Neural progenitor cell (in vitro differentiated cells): ENCODE data around the gene PI16. TPM values are rescaled to one million over a fixed set of nuclear protein-coding genes. Genes with fewer than 3 reads are reported as not detected.

Experiments used
- DNase-seq: peaks from one replicate; pipeline ENCODE4 v3.0.0-alpha.2; 2016; ENCODE audit warnings: low spot score
- H2AFZ ChIP-seq: fragments of 200-600 bp; sonication (generic); replicated peaks from 2 replicates; pipeline ENCODE4 v1.6.1; 2016; ENCODE audit warnings: antibody characterized with exemption
- H3F3A ChIP-seq: fragments of 200-600 bp; sonication (generic); 2 replicates; pipeline ENCODE4 v1.6.1; 2016; ENCODE audit warnings: antibody characterized with exemption, low read depth
- H3K27ac ChIP-seq: fragments of 200-600 bp; sonication (generic); 2 replicates; pipeline ENCODE4 v1.5.1; 2016; ENCODE audit warnings: mild to moderate bottlenecking
- H3K27me3 ChIP-seq: fragments of 200-600 bp; sonication (generic); 2 replicates; pipeline ENCODE4 v1.6.1; 2016; ENCODE audit warnings: mild to moderate bottlenecking, moderate library complexity
- H3K36me3 ChIP-seq: fragments of 200-600 bp; sonication (generic); 2 replicates; pipeline ENCODE4 v1.5.1; 2016
- H3K4me1 ChIP-seq: fragments of 200-600 bp; sonication (generic); 2 replicates; pipeline ENCODE4 v1.6.1; 2016; ENCODE audit warnings: mixed run types
- H3K4me2 ChIP-seq: fragments of 200-600 bp; sonication (generic); 2 replicates; pipeline ENCODE4 v1.6.1; 2016
- H3K4me3 ChIP-seq: fragments of 200-600 bp; sonication (generic); 2 replicates; pipeline ENCODE4 v1.5.1; 2016
- H3K79me2 ChIP-seq: fragments of 200-600 bp; sonication (generic); 2 replicates; pipeline ENCODE4 v1.6.1; 2016; ENCODE audit warnings: low read depth
- H3K9ac ChIP-seq: fragments of 200-600 bp; sonication (generic); 2 replicates; pipeline ENCODE4 v1.6.1; 2016
- H3K9me3 ChIP-seq: fragments of 200-600 bp; sonication (generic); 2 replicates; pipeline ENCODE4 v1.5.1; 2016; ENCODE audit warnings: low read depth
- H4K20me1 ChIP-seq: fragments of 200-600 bp; sonication (generic); 2 replicates; pipeline ENCODE4 v1.6.1; 2016; ENCODE audit warnings: low read depth
- H3K27ac Mint-ChIP-seq: 3 replicates; pipeline ENCODE4 v1.8.0; 2021; ENCODE audit warnings: mixed read lengths
- H3K27me3 Mint-ChIP-seq: 2 replicates; pipeline ENCODE4 v1.8.0; 2022; ENCODE audit warnings: low read depth, mild to moderate bottlenecking, inconsistent platforms, moderate library complexity, mixed read lengths; ENCODE audit not compliant: insufficient read depth
- H3K36me3 Mint-ChIP-seq: 3 replicates; pipeline ENCODE4 v1.8.0; 2021; ENCODE audit warnings: mixed read lengths
- H3K4me1 Mint-ChIP-seq: 3 replicates; pipeline ENCODE4 v1.8.0; 2021; ENCODE audit warnings: mixed read lengths
- H3K4me3 Mint-ChIP-seq: 3 replicates; pipeline ENCODE4 v1.8.0; 2021; ENCODE audit warnings: mild to moderate bottlenecking, moderate library complexity, mixed read lengths
- H3K9me3 Mint-ChIP-seq: 3 replicates; pipeline ENCODE4 v1.8.0; 2020; ENCODE audit warnings: mixed read lengths
- EZH2 ChIP-seq: fragments of 200-600 bp; sonication (generic); IDR thresholded peaks from 2 replicates; pipeline ENCODE4 v1.6.1; 2017; ENCODE audit warnings: antibody characterized with exemption, mild to moderate bottlenecking, moderate library complexity
- EZH2phosphoT487 ChIP-seq: fragments of 200-600 bp; sonication (generic); IDR thresholded peaks from 2 replicates; pipeline ENCODE4 v1.6.1; 2017; ENCODE audit warnings: antibody characterized with exemption
- total RNA-seq: library from RNA; depleted of rRNA; stranded (reverse); fragments of >200 nt; gene quantifications from 2 replicates; pipeline ENCODE4 v1.2.3, GENCODE V29; 2015; ENCODE audit warnings: low replicate concordance
- TF ChIP-seq, protein P1 (sequence below): fragments of 200-600 bp; sonication (generic); IDR thresholded peaks from 2 replicates; pipeline ENCODE4 v1.5.1; 2017; ENCODE audit warnings: antibody characterized with exemption, mild to moderate bottlenecking

Gene PI16
- total RNA-seq, 1 donor from 2014 or later = not detected

DNA sequence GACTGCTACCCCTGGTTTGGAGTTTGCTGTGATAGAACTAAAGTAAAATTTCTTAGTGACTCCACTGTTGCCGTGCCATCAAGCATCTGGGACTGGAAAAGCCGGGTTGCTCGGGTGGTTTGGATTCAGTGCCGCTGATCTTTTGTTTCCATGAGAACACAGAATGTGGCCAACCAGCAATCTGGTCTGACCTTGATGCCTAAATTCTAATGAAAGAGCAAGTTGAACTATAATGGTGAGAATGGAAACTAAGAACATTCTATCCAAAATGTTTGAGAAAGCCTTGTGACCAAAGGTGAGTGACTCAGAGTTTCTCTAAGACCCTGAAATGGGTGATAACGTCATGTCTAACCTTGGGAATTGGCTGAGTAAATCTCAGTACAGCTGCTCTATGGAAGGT, 9.9 kb upstream of the PI16 start:
- Mint-ChIP-seq H3K27me3 (peaks cover 7% of the 10 kb centered on the region), H3K9me3 (peaks cover 13% of the 10 kb centered on the region), H3K27ac (peak overlapping the region; percentile 37), H3K4me1 (peaks cover 5% of the 10 kb centered on the region), H3K36me3 (peaks cover 2% of the 10 kb centered on the region), H3K4me3 (no peak overlapping the region)
- H3K36me3 ChIP-seq = no peaks in the 10 kb centered on the region
- peak overlapping the region; percentile 17 for H2AFZ ChIP-seq
- H3K4me1 ChIP-seq = peaks cover 7% of the 10 kb centered on the region
- H3K9ac ChIP-seq = no peak overlapping the region
- no peaks in the 10 kb centered on the region for H3K79me2 ChIP-seq
- H3K4me3 ChIP-seq = no peak overlapping the region
- no peaks in the 10 kb centered on the region for H3K27me3 ChIP-seq
- TF ChIP-seq, protein P1, sequence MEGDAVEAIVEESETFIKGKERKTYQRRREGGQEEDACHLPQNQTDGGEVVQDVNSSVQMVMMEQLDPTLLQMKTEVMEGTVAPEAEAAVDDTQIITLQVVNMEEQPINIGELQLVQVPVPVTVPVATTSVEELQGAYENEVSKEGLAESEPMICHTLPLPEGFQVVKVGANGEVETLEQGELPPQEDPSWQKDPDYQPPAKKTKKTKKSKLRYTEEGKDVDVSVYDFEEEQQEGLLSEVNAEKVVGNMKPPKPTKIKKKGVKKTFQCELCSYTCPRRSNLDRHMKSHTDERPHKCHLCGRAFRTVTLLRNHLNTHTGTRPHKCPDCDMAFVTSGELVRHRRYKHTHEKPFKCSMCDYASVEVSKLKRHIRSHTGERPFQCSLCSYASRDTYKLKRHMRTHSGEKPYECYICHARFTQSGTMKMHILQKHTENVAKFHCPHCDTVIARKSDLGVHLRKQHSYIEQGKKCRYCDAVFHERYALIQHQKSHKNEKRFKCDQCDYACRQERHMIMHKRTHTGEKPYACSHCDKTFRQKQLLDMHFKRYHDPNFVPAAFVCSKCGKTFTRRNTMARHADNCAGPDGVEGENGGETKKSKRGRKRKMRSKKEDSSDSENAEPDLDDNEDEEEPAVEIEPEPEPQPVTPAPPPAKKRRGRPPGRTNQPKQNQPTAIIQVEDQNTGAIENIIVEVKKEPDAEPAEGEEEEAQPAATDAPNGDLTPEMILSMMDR = no peak
- no peak for TF ChIP-seq EZH2phosphoT487
- no peak for TF ChIP-seq EZH2
- no peak overlapping the region for H3K4me2 ChIP-seq
- no peaks in the 10 kb centered on the region for H3F3A ChIP-seq
- H3K27ac ChIP-seq = no peak overlapping the region
- DNase-seq = no peak
- no peaks in the 10 kb centered on the region for H3K9me3 ChIP-seq
- H4K20me1 ChIP-seq = no peaks in the 10 kb centered on the region

DNA sequence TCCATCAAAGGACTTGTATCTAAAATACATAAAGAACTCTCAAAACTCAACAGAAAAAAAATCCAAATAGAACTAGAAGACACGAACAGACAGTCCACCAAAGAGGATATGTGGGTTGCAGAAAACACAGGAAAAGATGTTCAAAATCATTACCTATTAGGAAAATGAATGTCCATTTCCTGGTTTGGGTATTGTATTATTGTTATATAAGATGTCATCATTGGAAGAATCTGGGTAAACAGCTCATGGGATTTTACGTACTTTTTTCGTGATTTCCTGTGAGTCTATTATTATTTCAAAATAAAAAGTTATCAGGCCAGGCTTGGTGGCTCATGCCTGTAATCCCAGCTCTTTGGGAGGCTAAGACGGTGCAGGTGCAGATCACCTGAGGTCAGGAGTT, 9.2 kb upstream of the PI16 start:
- TF ChIP-seq EZH2phosphoT487 = no peak
- no peak for TF ChIP-seq EZH2
- TF ChIP-seq, protein P1 = no peak
- Mint-ChIP-seq H3K27ac (no peak overlapping the region), H3K9me3 (peaks cover 10% of the 10 kb centered on the region), H3K4me3 (no peak overlapping the region), H3K27me3 (peaks cover 6% of the 10 kb centered on the region), H3K4me1 (peaks cover 5% of the 10 kb centered on the region), H3K36me3 (peaks cover 1% of the 10 kb centered on the region)
- Histone ChIP-seq H3K4me3 (no peak overlapping the region), H4K20me1 (no peaks in the 10 kb centered on the region), H3K4me1 (peaks cover 7% of the 10 kb centered on the region), H3K79me2 (no peaks in the 10 kb centered on the region), H3K9ac (no peak overlapping the region), H2AFZ (no peak overlapping the region), H3K4me2 (no peak overlapping the region), H3K9me3 (no peaks in the 10 kb centered on the region), H3K36me3 (no peaks in the 10 kb centered on the region), H3F3A (no peaks in the 10 kb centered on the region), H3K27me3 (no peaks in the 10 kb centered on the region), H3K27ac (no peak overlapping the region)
- no peak for DNase-seq

DNA sequence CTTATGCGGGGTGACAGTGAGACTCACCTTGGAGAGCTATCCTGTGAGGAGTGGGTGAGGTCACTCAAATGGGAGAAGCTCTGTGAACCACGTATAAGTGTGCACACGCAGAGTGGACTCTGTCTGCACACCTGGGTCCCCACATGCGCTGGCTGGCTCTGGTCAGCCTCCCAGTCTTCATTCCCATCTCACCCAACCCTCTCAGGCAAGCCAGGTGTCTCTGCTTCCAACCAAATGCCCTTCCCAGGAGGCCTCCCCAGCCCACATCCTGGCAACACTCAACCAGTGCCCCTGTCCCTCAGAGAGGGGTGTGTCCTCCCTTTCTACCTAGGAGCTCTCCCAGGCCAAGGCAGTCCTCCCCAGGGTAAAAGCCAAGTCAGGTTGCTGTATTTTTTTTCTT, 8.0 kb upstream of the PI16 start:
- Histone ChIP-seq H3K4me1 (peaks cover 7% of the 10 kb centered on the region), H2AFZ (no peak overlapping the region), H3K9ac (no peak overlapping the region), H3K79me2 (no peaks in the 10 kb centered on the region), H3K9me3 (no peaks in the 10 kb centered on the region), H3K27ac (no peak overlapping the region), H4K20me1 (no peaks in the 10 kb centered on the region), H3K27me3 (no peaks in the 10 kb centered on the region), H3K4me3 (no peak overlapping the region), H3K36me3 (no peaks in the 10 kb centered on the region), H3K4me2 (no peak overlapping the region), H3F3A (no peaks in the 10 kb centered on the region)
- TF ChIP-seq EZH2 (no peak), EZH2phosphoT487 (no peak)
- TF ChIP-seq, protein P1 = no peak
- Mint-ChIP-seq H3K27ac (no peak overlapping the region), H3K4me1 (peaks cover 3% of the 10 kb centered on the region), H3K27me3 (peaks cover 4% of the 10 kb centered on the region), H3K9me3 (peaks cover 4% of the 10 kb centered on the region), H3K4me3 (no peak overlapping the region), H3K36me3 (no peaks in the 10 kb centered on the region)
- no peak for DNase-seq
